AG09309 (cell line): ENCODE measurements around the gene LRRC4C.

Experiments used
- DNase-seq: peaks from one replicate; pipeline ENCODE4 v3.0.0-alpha.2; 2010; ENCODE audit warnings: low read depth
- H3K4me3 ChIP-seq: 2 replicates; pipeline ENCODE4 v1.5.1; 2011; ENCODE audit warnings: mild to moderate bottlenecking, low read depth, low read length, moderate library complexity; ENCODE audit not compliant: control insufficient read depth
- CTCF ChIP-seq: IDR thresholded peaks from 2 replicates; pipeline ENCODE4 v1.5.1; 2011; ENCODE audit warnings: mild to moderate bottlenecking, low read depth, low read length, inconsistent platforms; ENCODE audit not compliant: insufficient read depth, control insufficient read depth; ENCODE audit errors: missing control alignments

Gene LRRC4C

GRCh38 chr11:41403458-41403857, 56.0 kb downstream of the LRRC4C start:
- no peak overlapping the region for H3K4me3 ChIP-seq
- no peak for TF ChIP-seq CTCF
- no peak for DNase-seq

GRCh38 chr11:41400819-41401382, 58.6 kb downstream of the LRRC4C start:
- H3K4me3 ChIP-seq = no peak overlapping the region
- TF ChIP-seq CTCF = no peak
- no peak for DNase-seq

- no peak for TF ChIP-seq CTCF
- no peak overlapping the region for H3K4me3 ChIP-seq
Measured at GRCh38 chr11:41400124-41400523, 59.3 kb downstream of the LRRC4C start.

GRCh38 chr11:41399323-41399722, 60.1 kb downstream of the LRRC4C start:
- TF ChIP-seq CTCF = no peak
- DNase-seq = no peak
- H3K4me3 ChIP-seq = no peak overlapping the region

More at GRCh38 chr11:41400124-41400523, 59.3 kb downstream of the LRRC4C start:
- no peak for DNase-seq

- H3K4me3 ChIP-seq = no peak overlapping the region
- TF ChIP-seq CTCF = no peak
- DNase-seq = no peak
Measured at GRCh38 chr11:41398175-41398574, 61.3 kb downstream of the LRRC4C start.

- no peak overlapping the region for H3K4me3 ChIP-seq
- DNase-seq = no peak
- no peak for TF ChIP-seq CTCF
Measured at GRCh38 chr11:41394521-41395195, 64.8 kb downstream of the LRRC4C start.
